Mesothelial cell of epicardium (in vitro differentiated cells): ENCODE results near the gene PCDHGA12. TPM values are rescaled to one million over a fixed set of nuclear protein-coding genes. Genes with fewer than 3 reads are reported as not detected.
A peak's percentile ranks its signal among the peaks of the same experiment; 100 is the strongest.
"Not testable (repeated sequence)": the region's sequence is repeated elsewhere in the genome, so short reads cannot be mapped to it uniquely, and the experiment has no call there.

ENCODE experiments used
- DNase-seq, 2 experiments: peaks; one replicate each; pipeline ENCODE4 v3.0.0; 2021; ENCODE audit warnings: low spot score in 2 of 2; ENCODE audit not compliant: unreplicated experiment in 2 of 2
- H3K27ac Mint-ChIP-seq: 2 replicates; pipeline ENCODE4 v1.8.0; 2021; ENCODE audit warnings: mixed read lengths
- H3K27me3 Mint-ChIP-seq: 2 replicates; pipeline ENCODE4 v1.8.0; 2021; ENCODE audit warnings: low read depth, mixed read lengths
- H3K36me3 Mint-ChIP-seq: 2 replicates; pipeline ENCODE4 v1.8.0; 2021; ENCODE audit warnings: mixed read lengths
- H3K4me1 Mint-ChIP-seq: 2 replicates; pipeline ENCODE4 v1.8.0; 2021; ENCODE audit warnings: mixed read lengths
- H3K4me3 Mint-ChIP-seq: 2 replicates; pipeline ENCODE4 v1.8.0; 2021; ENCODE audit warnings: mild to moderate bottlenecking, moderate library complexity, mixed read lengths
- H3K9me3 Mint-ChIP-seq: 2 replicates; pipeline ENCODE4 v1.8.0; 2021; ENCODE audit warnings: mixed read lengths
- CTCF ChIP-seq: fragments of 200-600 bp; sonication (generic); IDR thresholded peaks from one replicate; pipeline ENCODE4 v1.5.0; 2021; ENCODE audit warnings: antibody characterized with exemption; ENCODE audit not compliant: unreplicated experiment
- total RNA-seq: library from RNA; stranded (reverse); gene quantifications from 3 replicates; pipeline ENCODE4 v1.2.1, GENCODE V29; 2021

PCDHGA12 gene
- total RNA-seq, 1 donor from 2014 or later: 5.2 TPM

GRCh38 chr5:141387557-141388311 is 42.6 kb upstream of the PCDHGA12 start, which contains the start of gene PCDHGB4:
TSS of gene PCDHGB4 (plus strand) at chr5:141387698. CDS start at chr5:141387885, 187 bp downstream.
- not testable (repeated sequence) for H3K4me1 Mint-ChIP-seq, DNase-seq, H3K27me3 Mint-ChIP-seq
- peak within 1 kb of the TSS; percentile 64 for H3K27ac Mint-ChIP-seq
- peak; percentile 19 for TF ChIP-seq CTCF
- peak within 1 kb of the TSS; percentile 70 for H3K4me3 Mint-ChIP-seq
- peaks cover 36% of the 10 kb centered on the region for H3K36me3 Mint-ChIP-seq
- peaks cover 65% of the 10 kb centered on the region for H3K9me3 Mint-ChIP-seq

- H3K36me3 Mint-ChIP-seq: peaks cover 39% of the 10 kb centered on the region
- no peak for TF ChIP-seq CTCF
- no peaks in the 10 kb centered on the region for H3K4me1 Mint-ChIP-seq
- no peak for DNase-seq
- H3K4me3 Mint-ChIP-seq: no peak overlapping the region
- peaks cover 63% of the 10 kb centered on the region for H3K9me3 Mint-ChIP-seq
- H3K27me3 Mint-ChIP-seq: no peaks in the 10 kb centered on the region
- H3K27ac Mint-ChIP-seq: no peak overlapping the region
Measured at GRCh38 chr5:141388661-141389060, 41.6 kb upstream of the PCDHGA12 start.

- Mint-ChIP-seq H3K9me3 (peaks cover 64% of the 10 kb centered on the region), H3K4me3 (peak overlapping the region; percentile 15), H3K4me1 (no peaks in the 10 kb centered on the region), H3K27me3 (no peaks in the 10 kb centered on the region), H3K36me3 (peaks cover 40% of the 10 kb centered on the region), H3K27ac (no peak overlapping the region)
- no peak for DNase-seq
- no peak for TF ChIP-seq CTCF
Measured at GRCh38 chr5:141389153-141390042, 40.9 kb upstream of the PCDHGA12 start.

- H3K36me3 Mint-ChIP-seq: peaks cover 53% of the 10 kb centered on the region
- no peak for DNase-seq
- no peaks in the 10 kb centered on the region for H3K4me1 Mint-ChIP-seq
- H3K9me3 Mint-ChIP-seq: peaks cover 55% of the 10 kb centered on the region
- H3K27me3 Mint-ChIP-seq: no peaks in the 10 kb centered on the region
- no peak within 1 kb of the TSS for H3K27ac Mint-ChIP-seq
- no peak for TF ChIP-seq CTCF
- H3K4me3 Mint-ChIP-seq: no peak within 1 kb of the TSS
Measured at GRCh38 chr5:141392429-141393198, 37.7 kb upstream of the PCDHGA12 start, which contains the start of gene PCDHGA8. TSS of gene PCDHGA8 (plus strand) at chr5:141392633. CDS start at chr5:141392814, 181 bp downstream.

- Mint-ChIP-seq H3K36me3 (peaks cover 52% of the 10 kb centered on the region), H3K27me3 (no peaks in the 10 kb centered on the region), H3K27ac (no peak overlapping the region), H3K4me1 (no peaks in the 10 kb centered on the region), H3K4me3 (no peak overlapping the region), H3K9me3 (peaks cover 54% of the 10 kb centered on the region)
- no peak for TF ChIP-seq CTCF
- no peak for DNase-seq
Measured at GRCh38 chr5:141393267-141393666, 37.0 kb upstream of the PCDHGA12 start.

GRCh38 chr5:141394401-141395187 is 35.7 kb upstream of the PCDHGA12 start:
- not testable (repeated sequence) for H3K27me3 Mint-ChIP-seq, H3K27ac Mint-ChIP-seq, H3K4me3 Mint-ChIP-seq, H3K4me1 Mint-ChIP-seq, DNase-seq
- Mint-ChIP-seq H3K36me3 (peaks cover 51% of the 10 kb centered on the region), H3K9me3 (peaks cover 54% of the 10 kb centered on the region)

- not testable (repeated sequence) for H3K27ac Mint-ChIP-seq, H3K4me1 Mint-ChIP-seq, H3K4me3 Mint-ChIP-seq, H3K27me3 Mint-ChIP-seq, DNase-seq
- Mint-ChIP-seq H3K9me3 (peaks cover 49% of the 10 kb centered on the region), H3K36me3 (peaks cover 47% of the 10 kb centered on the region)
Measured at GRCh38 chr5:141397756-141398551, 32.4 kb upstream of the PCDHGA12 start, which contains the start of gene PCDHGB5. TSS of gene PCDHGB5 (plus strand) at chr5:141397947. CDS start at chr5:141398128, 181 bp downstream.
